ENCODE measurements around the gene SF3B3. TPM values are rescaled to one million over a fixed set of nuclear protein-coding genes. Genes with fewer than 3 reads are reported as not detected.
"Not testable (repeated sequence)": the region's sequence is repeated elsewhere in the genome, so short reads cannot be mapped to it uniquely, and the experiment has no call there.

The SF3B3 gene
- polyA plus RNA-seq, 4 donors = 330 to 417 (median 379) TPM

- no peak for DNase-seq (ENCODE audit: low read depth in 4 of 4, low spot score in 3 of 4)
Observed at GRCh38 chr16:70510216-70510615, 13.4 kb upstream of the SF3B3 start.

- DNase-seq (ENCODE audit: low read depth in 4 of 4, low spot score in 3 of 4) = no peak
Observed at GRCh38 chr16:70511833-70512232, 11.8 kb upstream of the SF3B3 start.

GRCh38 chr16:70512456-70512855 lies 11.2 kb upstream of the SF3B3 start:
- DNase-seq (ENCODE audit: low read depth in 4 of 4, low spot score in 3 of 4) = no peak

GRCh38 chr16:70520612-70521297 lies 2.9 kb upstream of the SF3B3 start:
- DNase-seq (ENCODE audit: low read depth in 4 of 4, low spot score in 3 of 4) = no peak

GRCh38 chr16:70522216-70523075 lies 1.2 kb upstream of the SF3B3 start:
- no peak for DNase-seq (ENCODE audit: low read depth in 4 of 4, low spot score in 3 of 4)

- peak; percentile 72 to 81 (median 78) for DNase-seq (ENCODE audit: low read depth in 4 of 4, low spot score in 3 of 4)
Observed at GRCh38 chr16:70523076-70523742, 407 bp upstream of the SF3B3 start, which contains the start of gene COG4. TSS of gene COG4 (minus strand) at chr16:70523554. CDS start at chr16:70523543, 11 bp downstream.

GRCh38 chr16:70524399-70524825 lies 796 bp downstream of the SF3B3 start:
- peak in 2 of 4 donors; percentile 8 to 11 for DNase-seq (ENCODE audit: low read depth in 4 of 4, low spot score in 3 of 4)

GRCh38 chr16:70526403-70526802 lies 2.8 kb downstream of the SF3B3 start:
- DNase-seq (ENCODE audit: low read depth in 4 of 4, low spot score in 3 of 4) = no peak

- no peak for DNase-seq (ENCODE audit: low read depth in 4 of 4, low spot score in 3 of 4)
Observed at GRCh38 chr16:70527315-70527996, 3.8 kb downstream of the SF3B3 start.

- DNase-seq (ENCODE audit: low read depth in 4 of 4, low spot score in 3 of 4) = no peak
Observed at GRCh38 chr16:70529051-70529777, 5.6 kb downstream of the SF3B3 start.

GRCh38 chr16:70529954-70530353 lies 6.3 kb downstream of the SF3B3 start:
- DNase-seq (ENCODE audit: low read depth in 4 of 4, low spot score in 3 of 4) = not testable (repeated sequence)

- no peak for DNase-seq (ENCODE audit: low read depth in 4 of 4, low spot score in 3 of 4)
Observed at GRCh38 chr16:70534971-70535370, 11.4 kb downstream of the SF3B3 start.

- DNase-seq (ENCODE audit: low read depth in 4 of 4, low spot score in 3 of 4) = no peak
Observed at GRCh38 chr16:70540994-70541393, 17.4 kb downstream of the SF3B3 start.

GRCh38 chr16:70544548-70544947 lies 20.9 kb downstream of the SF3B3 start:
- no peak for DNase-seq (ENCODE audit: low read depth in 4 of 4, low spot score in 3 of 4)

GRCh38 chr16:70548936-70549335 lies 25.3 kb downstream of the SF3B3 start:
- no peak for DNase-seq (ENCODE audit: low read depth in 4 of 4, low spot score in 3 of 4)

GRCh38 chr16:70550082-70550481 lies 26.5 kb downstream of the SF3B3 start:
- DNase-seq (ENCODE audit: low read depth in 4 of 4, low spot score in 3 of 4) = no peak

GRCh38 chr16:70551788-70552187 lies 28.2 kb downstream of the SF3B3 start:
- no peak for DNase-seq (ENCODE audit: low read depth in 4 of 4, low spot score in 3 of 4)

- no peak for DNase-seq (ENCODE audit: low read depth in 4 of 4, low spot score in 3 of 4)
Observed at GRCh38 chr16:70552675-70553074, 29.1 kb downstream of the SF3B3 start.

- DNase-seq (ENCODE audit: low read depth in 4 of 4, low spot score in 3 of 4) = no peak
Observed at GRCh38 chr16:70553645-70554044, 30.0 kb downstream of the SF3B3 start.

- DNase-seq (ENCODE audit: low read depth in 4 of 4, low spot score in 3 of 4) = no peak
Observed at GRCh38 chr16:70556063-70556462, 32.4 kb downstream of the SF3B3 start.
